IMR-90 (cell line): Measurements from ENCODE around the gene CTCF. TPM values are rescaled to one million over a fixed set of nuclear protein-coding genes. Genes with fewer than 3 reads are reported as not detected.

Source experiments
- ATAC-seq: fragments of 200-7000 bp; cut with Tn5 transposase; 2 replicates; pipeline ENCODE4 v1.9.1; 2020; ENCODE audit warnings: low read depth, mild to moderate bottlenecking, moderate library complexity
- BruUV-seq: library from RNA; stranded (reverse); fragments of 400-500 nt; replicated peaks from 2 replicates; lab custom pipeline; 2021; lab: Mats Ljungman, UMichigan
- CTCF ChIA-PET: fragments of 300-600 bp; formaldehyde crosslinking; extraction: SDS; loops from one replicate; lab custom pipeline; 2021; ENCODE audit warnings: antibody characterized with exemption; lab: Yijun Ruan, JAX
- POLR2A ChIA-PET: fragments of 300-600 bp; sonication (Branson Sonifier 250); formaldehyde crosslinking; loops from one replicate; lab custom pipeline; 2022; ENCODE audit warnings: antibody characterized with exemption; ENCODE audit not compliant: unreplicated experiment; lab: Charles Lee
- DNase-seq: peaks from one replicate; pipeline ENCODE4 v3.0.0; 2013
- H2AFZ ChIP-seq: replicated peaks from 2 replicates; pipeline ENCODE3; 2013; ENCODE audit warnings: low read length, mild to moderate bottlenecking; ENCODE audit not compliant: poor library complexity
- H2AK5ac ChIP-seq: 2 replicates; pipeline ENCODE4 v1.6.1; 2013; ENCODE audit warnings: low read depth, low read length, inconsistent platforms
- H2AK9ac ChIP-seq: replicated peaks from 2 replicates; pipeline ENCODE3; 2013; ENCODE audit warnings: mild to moderate bottlenecking, low read depth, low read length, moderate library complexity; ENCODE audit not compliant: poor library complexity
- H2BK120ac ChIP-seq: 2 replicates; pipeline ENCODE4 v1.6.1; 2013; ENCODE audit warnings: low read depth, low read length, inconsistent platforms
- H2BK15ac ChIP-seq: 3 replicates; pipeline ENCODE4 v1.6.1; 2013; ENCODE audit warnings: low read depth, low read length, inconsistent platforms
- H2BK20ac ChIP-seq: 2 replicates; pipeline ENCODE4 v1.6.1; 2013; ENCODE audit warnings: low read depth, mild to moderate bottlenecking, inconsistent platforms, low read length, moderate library complexity
- H2BK5ac ChIP-seq: 2 replicates; pipeline ENCODE4 v1.6.1; 2013; ENCODE audit warnings: mild to moderate bottlenecking, low read depth, low read length, inconsistent platforms; ENCODE audit not compliant: poor library complexity, severe bottlenecking
- H3K14ac ChIP-seq: replicated peaks from 2 replicates; pipeline ENCODE4 v1.6.1; 2013; ENCODE audit warnings: low read depth, low read length, inconsistent platforms
- H3K18ac ChIP-seq: 2 replicates; pipeline ENCODE4 v1.6.1; 2013; ENCODE audit warnings: low read depth, low read length, control low read depth
- H3K23ac ChIP-seq: 2 replicates; pipeline ENCODE4 v1.6.1; 2013; ENCODE audit warnings: low read depth, low read length, inconsistent platforms
- H3K27ac ChIP-seq: 2 replicates; pipeline ENCODE4 v1.5.1; 2013; ENCODE audit warnings: mild to moderate bottlenecking, control low read depth, low read length; ENCODE audit not compliant: insufficient read depth
- H3K27me3 ChIP-seq: 2 replicates; pipeline ENCODE4 v1.6.1; 2013; ENCODE audit warnings: low read length; ENCODE audit not compliant: control insufficient read depth, insufficient read depth
- H3K36me3 ChIP-seq: 2 replicates; pipeline ENCODE4 v1.6.1; 2013; ENCODE audit warnings: low read length, mixed read lengths; ENCODE audit not compliant: control insufficient read depth, insufficient read depth
- H3K4ac ChIP-seq: 2 replicates; pipeline ENCODE4 v1.6.1; 2013; ENCODE audit warnings: low read depth, low read length, inconsistent platforms
- H3K4me1 ChIP-seq: 2 replicates; pipeline ENCODE4 v1.6.1; 2013; ENCODE audit warnings: low read length, mixed read lengths; ENCODE audit not compliant: control insufficient read depth, insufficient read depth
- H3K4me2 ChIP-seq: 2 replicates; pipeline ENCODE4 v1.6.1; 2013; ENCODE audit warnings: low read depth, mild to moderate bottlenecking, control low read depth, low read length, moderate library complexity
- H3K4me3 ChIP-seq: 2 replicates; pipeline ENCODE4 v1.5.1; 2013; ENCODE audit warnings: low read depth, mild to moderate bottlenecking, control low read depth, low read length, moderate library complexity; ENCODE audit not compliant: insufficient read depth
- H3K56ac ChIP-seq: 2 replicates; pipeline ENCODE4 v1.6.1; 2013; ENCODE audit warnings: low read length, inconsistent platforms; ENCODE audit not compliant: insufficient read depth; ENCODE audit errors: extremely low read depth
- H3K79me1 ChIP-seq, 2 experiments: 2 replicates each; pipeline ENCODE4 v1.6.1; 2013; ENCODE audit warnings: low read length in 2 of 2, inconsistent platforms in 1 of 2, low read depth in 1 of 2
- H3K9ac ChIP-seq: 2 replicates; pipeline ENCODE4 v1.6.1; 2013; ENCODE audit warnings: low read depth, low read length, control low read depth
- H3K9me1 ChIP-seq: 2 replicates; pipeline ENCODE4 v1.6.1; 2013; ENCODE audit warnings: low read length, inconsistent platforms; ENCODE audit not compliant: insufficient read depth
- H3K9me3 ChIP-seq: 2 replicates; pipeline ENCODE4 v1.6.1; 2013; ENCODE audit warnings: low read length; ENCODE audit not compliant: control insufficient read depth, insufficient read depth
- H4K20me1 ChIP-seq: 2 replicates; pipeline ENCODE4 v1.6.1; 2013; ENCODE audit warnings: low read length, inconsistent platforms; ENCODE audit not compliant: insufficient read depth
- H4K5ac ChIP-seq: 2 replicates; pipeline ENCODE4 v1.6.1; 2013; ENCODE audit warnings: mild to moderate bottlenecking, low read depth, low read length, control low read depth
- H4K8ac ChIP-seq, 2 experiments: 2 replicates each; pipeline ENCODE4 v1.6.1; 2013; ENCODE audit warnings: low read depth in 2 of 2, low read length in 2 of 2, control low read depth in 1 of 2, inconsistent platforms in 1 of 2
- H4K91ac ChIP-seq: 2 replicates; pipeline ENCODE4 v1.6.1; 2013; ENCODE audit warnings: low read depth, low read length, inconsistent platforms; ENCODE audit not compliant: insufficient read depth
- BHLHE40 ChIP-seq: fragments of 150-350 bp; IDR thresholded peaks from 2 replicates; pipeline ENCODE4 v1.6.1; 2016; ENCODE audit warnings: mild to moderate bottlenecking, low read depth, low read length
- CEBPB ChIP-seq: IDR thresholded peaks from 2 replicates; pipeline ENCODE4 v1.6.1; 2012; ENCODE audit warnings: low read depth, low read length, improper control_type of control experiment
- CHD1 ChIP-seq: IDR thresholded peaks from 2 replicates; pipeline ENCODE4 v1.6.1; 2012; ENCODE audit warnings: low read depth, low read length, improper control_type of control experiment
- FOS ChIP-seq: fragments of 150-350 bp; IDR thresholded peaks from 2 replicates; pipeline ENCODE4 v1.6.1; 2016; ENCODE audit warnings: low read depth, low read length
- MAFK ChIP-seq: IDR thresholded peaks from 2 replicates; pipeline ENCODE4 v1.6.1; 2012; ENCODE audit warnings: low read depth, low read length, improper control_type of control experiment
- MAZ ChIP-seq: IDR thresholded peaks from 2 replicates; pipeline ENCODE4 v1.6.1; 2012; ENCODE audit warnings: low read depth, mild to moderate bottlenecking, low read length, improper control_type of control experiment, moderate library complexity, borderline replicate concordance
- MXI1 ChIP-seq: IDR thresholded peaks from 2 replicates; pipeline ENCODE4 v1.6.1; 2012; ENCODE audit warnings: low read depth, mild to moderate bottlenecking, low read length, moderate library complexity, borderline replicate concordance
- NFE2L2 ChIP-seq: fragments of 150-350 bp; IDR thresholded peaks from 2 replicates; pipeline ENCODE4 v1.6.1; 2016; ENCODE audit warnings: low read depth, mild to moderate bottlenecking, low read length
- POLR2A ChIP-seq: IDR thresholded peaks from 2 replicates; pipeline ENCODE4 v1.6.1; 2012; ENCODE audit warnings: mild to moderate bottlenecking, low read depth, low read length
- RAD21 ChIP-seq: IDR thresholded peaks from 2 replicates; pipeline ENCODE4 v1.6.1; 2012; ENCODE audit warnings: low read length, improper control_type of control experiment
- RCOR1 ChIP-seq: IDR thresholded peaks from 2 replicates; pipeline ENCODE4 v1.6.1; 2012; ENCODE audit warnings: mild to moderate bottlenecking, low read length, improper control_type of control experiment; ENCODE audit not compliant: insufficient replicate concordance
- RFX5 ChIP-seq: IDR thresholded peaks from 2 replicates; pipeline ENCODE4 v1.8.0; 2012; ENCODE audit warnings: low read depth, mild to moderate bottlenecking, low read length, moderate library complexity
- SMC3 ChIP-seq: fragments of 150-350 bp; IDR thresholded peaks from 2 replicates; pipeline ENCODE4 v1.6.1; 2016; ENCODE audit warnings: low read depth, mild to moderate bottlenecking, antibody characterized with exemption, low read length, moderate library complexity
- WGBS, 2 experiments: methylation state at CpG; one replicate each; pipeline versions ENCODE4 v1.1.5 to v1.1.7; 2013; ENCODE audit warnings: missing lambda C conversion rate in 2 of 2; ENCODE audit not compliant: insufficient read length in 1 of 2; ENCODE audit errors: extremely low coverage in 2 of 2; 5-methylcytosine and 5-hydroxymethylcytosine counted together
- dilution Hi-C: fragments of 300-500 bp; cut with HindIII; formaldehyde crosslinking; loops from one replicate; pipeline ENCODE4 v1.14.3; 2018; ENCODE audit warnings: low sequenced_read_pairs; ENCODE audit not compliant: unreplicated experiment
- in situ Hi-C: fragments of 300-500 bp; cut with MboI; formaldehyde crosslinking; loops from 3 replicates; pipeline ENCODE4 v1.14.3; 2019; ENCODE audit warnings: low sequenced_read_pairs, inconsistent platforms, mixed read lengths
- intact Hi-C: fragments of 100-400 bp; cut with micrococcal nuclease; formaldehyde crosslinking; loops from 2 replicates; pipeline ENCODE4 v1.10.0; 2022
- polyA plus RNA-seq, 3 experiments: library from polyadenylated mRNA; depleted of rRNA; stranded (reverse); fragments of >200 nt; gene quantifications; 2 replicates each; pipeline ENCODE4 v1.2.3, GENCODE V29; 2012; ENCODE audit warnings: low replicate concordance in 1 of 3
- total RNA-seq: library from RNA; depleted of rRNA; stranded (reverse); fragments of >200 nt; gene quantifications from 2 replicates; pipeline ENCODE4 v1.2.3, GENCODE V29; 2012
- TF ChIP-seq, protein P1 (sequence below): conservative IDR thresholded peaks from 2 replicates; pipeline ENCODE4 v1.5.1; 2012; ENCODE audit warnings: mild to moderate bottlenecking, low read depth, low read length, improper control_type of control experiment
- TF ChIP-seq, protein P2 (sequence below): fragments of 150-350 bp; IDR thresholded peaks from 2 replicates; pipeline ENCODE4 v1.6.1; 2016; ENCODE audit warnings: low read depth, mild to moderate bottlenecking, low read length, moderate library complexity, borderline replicate concordance
- TF ChIP-seq, protein P3 (sequence below): fragments of 150-350 bp; IDR thresholded peaks from 2 replicates; pipeline ENCODE4 v1.6.1; 2017; ENCODE audit warnings: mild to moderate bottlenecking, antibody characterized with exemption, low read length, low read depth

Gene CTCF
- total and polyA plus RNA-seq, 2 of the 4 experiments (the other 2 are of a cell fraction): 16.1 to 22.8 TPM

DNA sequence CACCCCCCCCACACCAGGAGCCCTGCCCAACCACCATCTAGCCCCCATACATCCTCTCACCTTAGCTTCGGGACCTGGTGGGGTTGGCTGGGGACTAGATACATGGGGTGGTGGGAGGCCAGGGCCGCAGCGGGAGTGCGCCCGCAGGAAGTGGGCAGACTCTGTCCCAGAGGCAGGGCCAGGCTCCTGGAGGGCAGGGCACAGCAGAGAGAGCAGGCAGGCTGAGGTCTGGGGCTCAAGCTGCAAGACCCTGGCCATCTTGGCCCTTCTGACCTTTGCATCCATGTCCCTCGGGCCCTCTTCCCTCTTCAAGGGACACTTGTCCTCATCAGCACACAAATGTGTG, 101.5 kb downstream of the CTCF start:
- H2BK20ac ChIP-seq: no peak overlapping the region
- 100% methylated on average over 1 of the region's 6 CpGs; no CpG with 5 or more reads in 1 of the 2 experiments for WGBS, 2 experiments
- ChIA-PET CTCF (interaction anchor here (1.5 kb wide), 1 partner anchor 142 kb away, joined by 4 read pairs; no protein-coding TSS in a partner anchor), POLR2A (no interaction called here)
- no peak overlapping the region for H2AK5ac ChIP-seq
- H3K9me3 ChIP-seq: no peaks in the 10 kb centered on the region
- H2BK120ac ChIP-seq: no peak overlapping the region
- BruUV-seq: no TSS peak
- no peak overlapping the region for H3K9ac ChIP-seq
- no peak overlapping the region for H4K8ac ChIP-seq
- no peak overlapping the region for H3K18ac ChIP-seq
- no peak overlapping the region for H3K23ac ChIP-seq
- H3K27ac ChIP-seq: no peak overlapping the region
- H3K4ac ChIP-seq: no peak overlapping the region
- H3K27me3 ChIP-seq: no peaks in the 10 kb centered on the region
- no peak overlapping the region for H3K4me2 ChIP-seq
- DNase-seq: no peak
- peaks cover 2% of the 10 kb centered on the region; the same call in 1 of the 2 replicates for H3K36me3 ChIP-seq
- no peak overlapping the region for H4K5ac ChIP-seq
- no peak overlapping the region for H3K4me3 ChIP-seq
- no peak for TF ChIP-seq SMC3
- no peak for TF ChIP-seq POLR2A
- TF ChIP-seq, protein P1, sequence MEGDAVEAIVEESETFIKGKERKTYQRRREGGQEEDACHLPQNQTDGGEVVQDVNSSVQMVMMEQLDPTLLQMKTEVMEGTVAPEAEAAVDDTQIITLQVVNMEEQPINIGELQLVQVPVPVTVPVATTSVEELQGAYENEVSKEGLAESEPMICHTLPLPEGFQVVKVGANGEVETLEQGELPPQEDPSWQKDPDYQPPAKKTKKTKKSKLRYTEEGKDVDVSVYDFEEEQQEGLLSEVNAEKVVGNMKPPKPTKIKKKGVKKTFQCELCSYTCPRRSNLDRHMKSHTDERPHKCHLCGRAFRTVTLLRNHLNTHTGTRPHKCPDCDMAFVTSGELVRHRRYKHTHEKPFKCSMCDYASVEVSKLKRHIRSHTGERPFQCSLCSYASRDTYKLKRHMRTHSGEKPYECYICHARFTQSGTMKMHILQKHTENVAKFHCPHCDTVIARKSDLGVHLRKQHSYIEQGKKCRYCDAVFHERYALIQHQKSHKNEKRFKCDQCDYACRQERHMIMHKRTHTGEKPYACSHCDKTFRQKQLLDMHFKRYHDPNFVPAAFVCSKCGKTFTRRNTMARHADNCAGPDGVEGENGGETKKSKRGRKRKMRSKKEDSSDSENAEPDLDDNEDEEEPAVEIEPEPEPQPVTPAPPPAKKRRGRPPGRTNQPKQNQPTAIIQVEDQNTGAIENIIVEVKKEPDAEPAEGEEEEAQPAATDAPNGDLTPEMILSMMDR: no peak
- TF ChIP-seq MAFK: no peak
- no peak for TF ChIP-seq RFX5
- TF ChIP-seq FOS: no peak
- no peak for TF ChIP-seq RAD21
- TF ChIP-seq MAZ: no peak
- TF ChIP-seq, protein P2, sequence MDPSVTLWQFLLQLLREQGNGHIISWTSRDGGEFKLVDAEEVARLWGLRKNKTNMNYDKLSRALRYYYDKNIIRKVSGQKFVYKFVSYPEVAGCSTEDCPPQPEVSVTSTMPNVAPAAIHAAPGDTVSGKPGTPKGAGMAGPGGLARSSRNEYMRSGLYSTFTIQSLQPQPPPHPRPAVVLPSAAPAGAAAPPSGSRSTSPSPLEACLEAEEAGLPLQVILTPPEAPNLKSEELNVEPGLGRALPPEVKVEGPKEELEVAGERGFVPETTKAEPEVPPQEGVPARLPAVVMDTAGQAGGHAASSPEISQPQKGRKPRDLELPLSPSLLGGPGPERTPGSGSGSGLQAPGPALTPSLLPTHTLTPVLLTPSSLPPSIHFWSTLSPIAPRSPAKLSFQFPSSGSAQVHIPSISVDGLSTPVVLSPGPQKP: no peak
- no peak for TF ChIP-seq NFE2L2
- no peak for TF ChIP-seq BHLHE40
- TF ChIP-seq MXI1: no peak
- TF ChIP-seq CHD1: no peak
- TF ChIP-seq CEBPB: no peak
- no peak for TF ChIP-seq RCOR1
- TF ChIP-seq, protein P3, sequence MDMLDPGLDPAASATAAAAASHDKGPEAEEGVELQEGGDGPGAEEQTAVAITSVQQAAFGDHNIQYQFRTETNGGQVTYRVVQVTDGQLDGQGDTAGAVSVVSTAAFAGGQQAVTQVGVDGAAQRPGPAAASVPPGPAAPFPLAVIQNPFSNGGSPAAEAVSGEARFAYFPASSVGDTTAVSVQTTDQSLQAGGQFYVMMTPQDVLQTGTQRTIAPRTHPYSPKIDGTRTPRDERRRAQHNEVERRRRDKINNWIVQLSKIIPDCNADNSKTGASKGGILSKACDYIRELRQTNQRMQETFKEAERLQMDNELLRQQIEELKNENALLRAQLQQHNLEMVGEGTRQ: no peak
- peaks cover 3% of the 10 kb centered on the region for H3K9me1 ChIP-seq
- no peak overlapping the region for H3K14ac ChIP-seq
- H2AFZ ChIP-seq: no peak overlapping the region
- H2BK15ac ChIP-seq: no peak overlapping the region
- in situ Hi-C loops: loop anchor here (10.0 kb wide), 1 partner anchor 139 kb away; the partner anchor contains the start of gene RIPOR1
- peaks cover 4% of the 10 kb centered on the region for H4K20me1 ChIP-seq
- H3K4me1 ChIP-seq: peaks cover 16% of the 10 kb centered on the region
- H3K56ac ChIP-seq: no peak overlapping the region
- no peak for ATAC-seq
- peaks cover 8 to 24% of the 10 kb centered on the region in 2 experiments for H3K79me1 ChIP-seq
- dilution Hi-C loops: no loop called here
- intact Hi-C loops: no loop called here
- no peak overlapping the region for H4K91ac ChIP-seq
- H2BK5ac ChIP-seq: no peak overlapping the region
- H2AK9ac ChIP-seq: no peak overlapping the region
